NT2/D1 (cell line): ENCODE results near the gene CHST8.

Source experiments
- DNase-seq: peaks from one replicate; pipeline ENCODE4 v3.0.0-alpha.2; 2011; ENCODE audit warnings: low read depth, low spot score
- H3K27me3 ChIP-seq: 2 replicates; pipeline ENCODE4 v1.6.0; 2011; ENCODE audit warnings: mild to moderate bottlenecking; ENCODE audit not compliant: insufficient read length, insufficient read depth
- H3K36me3 ChIP-seq: 2 replicates; pipeline ENCODE4 v1.6.1; 2011; ENCODE audit warnings: mild to moderate bottlenecking, low read length, mixed read lengths; ENCODE audit not compliant: insufficient read depth, insufficient read length
- H3K4me1 ChIP-seq: 2 replicates; pipeline ENCODE4 v1.5.1; 2011; ENCODE audit not compliant: insufficient read depth, insufficient read length
- H3K4me3 ChIP-seq: 2 replicates; pipeline ENCODE4 v1.5.1; 2011; ENCODE audit warnings: low read depth; ENCODE audit not compliant: insufficient read length
- H3K9ac ChIP-seq: 2 replicates; pipeline ENCODE4 v1.6.0; 2011; ENCODE audit warnings: low read depth; ENCODE audit not compliant: insufficient read length
- H3K9me3 ChIP-seq: 2 replicates; pipeline ENCODE4 v1.5.1; 2011; ENCODE audit warnings: mild to moderate bottlenecking, low read length; ENCODE audit not compliant: insufficient read depth
- SUZ12 ChIP-seq: IDR thresholded peaks from 2 replicates; pipeline ENCODE4 v1.6.1; 2011; ENCODE audit not compliant: insufficient read length, insufficient read depth; ENCODE audit errors: extremely low read depth
- YY1 ChIP-seq: IDR thresholded peaks from 2 replicates; pipeline ENCODE4 v1.6.1; 2011; ENCODE audit not compliant: insufficient read length, insufficient read depth
- ZNF274 ChIP-seq: IDR thresholded peaks from 2 replicates; pipeline ENCODE4 v1.6.1; 2011; ENCODE audit warnings: mild to moderate bottlenecking, low read depth, low read length

Gene CHST8

DNA sequence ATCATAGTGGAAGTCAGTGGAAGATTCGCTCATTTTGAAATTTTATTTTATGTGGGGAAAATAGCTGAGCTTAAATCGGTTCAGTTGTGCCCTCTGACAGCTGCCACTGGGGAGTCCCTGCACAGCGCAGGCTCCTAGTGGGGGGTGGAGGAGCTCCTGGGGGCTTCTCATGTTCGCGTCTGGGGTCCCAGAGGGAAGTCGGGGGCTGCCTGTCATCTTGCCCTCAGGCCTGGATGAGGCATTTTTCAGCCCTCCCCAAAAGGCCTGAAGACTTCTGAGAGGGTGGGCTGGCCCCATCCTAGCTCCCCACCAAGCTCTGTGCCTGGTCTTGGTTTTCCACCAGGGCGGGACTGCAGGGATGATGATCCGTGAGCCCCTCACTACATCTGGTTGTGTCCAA, 82.1 kb downstream of the CHST8 start:
- TF ChIP-seq ZNF274 (no peak), SUZ12 (no peak), YY1 (no peak)
- Histone ChIP-seq H3K4me1 (peaks cover 4% of the 10 kb centered on the region), H3K27me3 (no peaks in the 10 kb centered on the region), H3K36me3 (no peaks in the 10 kb centered on the region), H3K4me3 (no peak overlapping the region), H3K9me3 (no peaks in the 10 kb centered on the region), H3K9ac (no peak overlapping the region)
- no peak for DNase-seq

DNA sequence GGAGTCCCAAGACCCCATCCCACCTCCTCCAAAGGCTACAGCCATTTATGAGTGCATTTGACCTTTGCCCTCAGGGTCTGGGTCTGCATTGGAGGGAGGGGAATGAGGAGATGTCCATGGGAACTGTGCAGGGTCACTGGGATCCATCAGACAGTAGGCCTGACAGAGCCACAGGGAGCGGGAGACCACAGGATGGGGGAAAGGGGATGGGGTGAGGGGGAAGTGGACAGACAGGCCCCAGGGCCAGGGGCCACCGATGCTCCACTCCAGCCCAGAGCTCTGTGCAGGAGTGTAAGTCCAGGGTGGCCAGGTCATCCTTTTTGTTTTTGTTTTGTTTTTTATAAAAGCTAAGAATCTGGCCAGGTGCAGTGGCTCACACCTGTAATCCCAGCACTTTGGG, 82.5 kb downstream of the CHST8 start:
- DNase-seq, result no peak
- Histone ChIP-seq H3K4me3 (no peak overlapping the region), H3K4me1 (peaks cover 4% of the 10 kb centered on the region), H3K9me3 (no peaks in the 10 kb centered on the region), H3K27me3 (no peaks in the 10 kb centered on the region), H3K9ac (no peak overlapping the region), H3K36me3 (no peaks in the 10 kb centered on the region)
- TF ChIP-seq SUZ12 (no peak), ZNF274 (no peak), YY1 (no peak)

DNA sequence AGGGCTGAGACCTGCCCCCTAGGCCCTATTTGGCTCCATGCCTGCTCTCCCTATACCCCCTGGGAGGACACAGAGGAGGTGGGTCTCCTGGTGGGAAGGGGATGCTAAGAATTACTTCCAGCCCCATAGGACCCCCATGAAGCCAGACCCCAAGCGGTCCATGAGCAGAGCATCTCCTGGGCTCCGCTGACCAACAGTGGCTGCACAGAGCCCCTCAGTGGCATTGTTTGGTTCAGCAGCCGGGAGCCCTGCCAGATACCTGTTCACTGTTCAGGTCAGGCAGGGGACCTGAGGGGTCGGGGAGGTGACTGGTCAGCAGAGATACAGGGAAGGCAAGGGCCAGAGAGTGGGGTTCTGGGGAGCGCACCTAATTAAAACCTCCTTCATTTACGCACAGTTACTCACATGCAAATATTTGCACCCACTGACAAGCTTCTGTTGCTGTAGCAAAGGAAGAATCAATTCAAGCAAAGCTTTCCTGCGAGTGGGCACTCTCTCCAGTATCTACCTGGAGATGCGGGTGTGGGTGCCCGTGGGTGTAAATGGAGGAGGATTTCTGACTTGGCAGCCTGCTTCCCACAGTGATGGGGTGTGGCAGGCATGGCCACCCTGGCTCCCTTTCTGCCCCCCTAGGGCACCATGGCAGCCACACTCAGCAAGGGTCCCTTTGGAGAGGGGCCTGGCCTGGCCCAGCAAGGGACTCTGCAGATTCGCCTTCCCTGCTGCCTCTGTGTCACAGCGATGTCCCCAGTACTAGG, 83.5 kb downstream of the CHST8 start:
- H3K9me3 ChIP-seq, result no peaks in the 10 kb centered on the region
- H3K9ac ChIP-seq, result no peak overlapping the region
- DNase-seq, result no peak
- H3K4me3 ChIP-seq, result no peak overlapping the region
- TF ChIP-seq YY1, result no peak
- H3K27me3 ChIP-seq, result no peaks in the 10 kb centered on the region
- peaks cover 4% of the 10 kb centered on the region for H3K4me1 ChIP-seq
- H3K36me3 ChIP-seq, result no peaks in the 10 kb centered on the region

GRCh38 chr19:33705860-33706259, 84.1 kb downstream of the CHST8 start:
- Histone ChIP-seq H3K4me3 (no peak overlapping the region), H3K9me3 (no peaks in the 10 kb centered on the region), H3K36me3 (no peaks in the 10 kb centered on the region), H3K27me3 (no peaks in the 10 kb centered on the region), H3K4me1 (peaks cover 4% of the 10 kb centered on the region), H3K9ac (no peak overlapping the region)
- DNase-seq, result no peak
- TF ChIP-seq SUZ12, result no peak
- TF ChIP-seq ZNF274, result no peak
- no peak for TF ChIP-seq YY1

- no peaks in the 10 kb centered on the region for H3K9me3 ChIP-seq
- H3K4me1 ChIP-seq, result peaks cover 4% of the 10 kb centered on the region
- H3K36me3 ChIP-seq, result no peaks in the 10 kb centered on the region
- DNase-seq, result no peak
- no peak for TF ChIP-seq YY1
- TF ChIP-seq ZNF274, result no peak
- no peak for TF ChIP-seq SUZ12
- no peak overlapping the region for H3K9ac ChIP-seq
- H3K27me3 ChIP-seq, result no peaks in the 10 kb centered on the region
- H3K4me3 ChIP-seq, result no peak overlapping the region
Measured at GRCh38 chr19:33706631-33707030, 84.9 kb downstream of the CHST8 start.

DNA sequence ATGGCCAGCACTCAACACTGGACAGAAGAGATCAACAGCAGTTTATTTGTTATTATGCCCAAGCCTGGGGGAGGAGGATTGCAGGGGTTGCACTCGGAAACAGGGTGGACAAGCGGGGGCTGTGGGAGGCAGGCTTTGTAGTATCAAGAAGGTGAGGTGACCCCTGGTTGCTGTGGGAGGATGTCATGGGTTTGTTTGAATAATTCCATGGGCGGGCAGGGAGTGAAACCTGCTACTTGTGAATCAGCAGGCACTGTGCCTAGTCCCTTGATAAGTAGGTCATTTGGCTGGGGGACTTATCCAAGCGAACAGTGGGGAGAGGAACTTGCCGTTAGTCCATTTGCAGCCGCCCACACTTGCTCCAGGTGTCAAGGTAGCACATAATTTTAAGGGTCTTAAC, 90.5 kb downstream of the CHST8 start:
- Histone ChIP-seq H3K4me1 (no peaks in the 10 kb centered on the region), H3K9ac (no peak overlapping the region), H3K36me3 (no peaks in the 10 kb centered on the region), H3K4me3 (no peak overlapping the region), H3K27me3 (no peaks in the 10 kb centered on the region), H3K9me3 (no peaks in the 10 kb centered on the region)
- no peak for TF ChIP-seq ZNF274
- TF ChIP-seq YY1, result no peak
- no peak for TF ChIP-seq SUZ12
- no peak for DNase-seq

GRCh38 chr19:33713194-33713593, 91.4 kb downstream of the CHST8 start:
- Histone ChIP-seq H3K36me3 (no peaks in the 10 kb centered on the region), H3K9ac (no peak overlapping the region), H3K27me3 (no peaks in the 10 kb centered on the region), H3K4me1 (no peaks in the 10 kb centered on the region), H3K4me3 (no peak overlapping the region), H3K9me3 (no peaks in the 10 kb centered on the region)
- no peak for DNase-seq
- no peak for TF ChIP-seq ZNF274
- no peak for TF ChIP-seq SUZ12
- TF ChIP-seq YY1, result no peak

GRCh38 chr19:33714149-33714548, 92.4 kb downstream of the CHST8 start:
- H3K9me3 ChIP-seq, result no peaks in the 10 kb centered on the region
- H3K27me3 ChIP-seq, result no peaks in the 10 kb centered on the region
- H3K36me3 ChIP-seq, result no peaks in the 10 kb centered on the region
- H3K4me3 ChIP-seq, result no peak overlapping the region
- no peaks in the 10 kb centered on the region for H3K4me1 ChIP-seq
- DNase-seq, result no peak
- no peak overlapping the region for H3K9ac ChIP-seq
- no peak for TF ChIP-seq YY1
- TF ChIP-seq SUZ12, result no peak
- TF ChIP-seq ZNF274, result no peak
